Measurements from ENCODE around the gene CNOT6L. TPM values are rescaled to one million over a fixed set of nuclear protein-coding genes. Genes with fewer than 3 reads are reported as not detected.

The CNOT6L gene
- total and polyA plus RNA-seq, 2 of the 4 experiments (the other 2 are of a cell fraction), result 3.5 to 21.1 TPM

DNA sequence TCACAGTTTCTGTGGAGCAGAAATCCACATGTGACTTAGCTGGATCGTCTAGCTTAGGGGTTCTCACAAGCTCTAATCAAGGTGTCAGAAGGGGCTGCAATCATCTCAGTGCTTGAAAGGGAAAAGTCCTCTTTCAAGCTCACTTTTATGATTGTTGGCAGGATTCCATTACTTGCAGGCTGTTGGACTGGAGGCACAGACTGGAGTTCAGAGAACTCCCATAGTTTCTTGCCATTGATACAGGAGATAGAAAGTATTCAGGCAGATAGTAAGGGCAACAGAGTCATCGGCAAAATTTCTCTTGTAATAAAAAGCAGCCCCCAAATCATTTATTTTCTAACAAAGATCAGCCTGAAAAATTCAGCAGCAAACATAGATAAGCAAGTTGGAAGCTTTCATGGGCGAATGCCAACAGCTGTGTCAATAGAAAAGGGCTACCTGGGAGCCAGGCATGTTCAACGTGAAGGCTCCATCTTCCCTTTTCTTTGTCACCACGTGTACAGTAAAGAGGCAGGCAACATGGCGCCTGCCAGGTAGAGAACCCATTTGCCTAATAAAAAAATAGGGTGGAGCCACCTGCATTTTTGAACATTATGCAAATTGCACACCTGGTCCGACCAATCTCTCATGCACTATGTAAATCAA, 149.1 kb downstream of the CNOT6L start:
- no peak for ATAC-seq (ENCODE audit: low read depth)
- ChIA-PET CTCF (interaction anchor here (1.1 kb wide), 1 partner anchor 28 kb away, joined by 3 read pairs; no protein-coding TSS in a partner anchor), POLR2A (ENCODE audit: unreplicated experiment) (no interaction called here)
- no peak for DNase-seq
- H3K4me1 ChIP-seq (ENCODE audit: control insufficient read depth, insufficient read depth, low read length), result no peaks in the 10 kb centered on the region
- intact Hi-C loops (cut with micrococcal nuclease) (no loop called here), dilution Hi-C loops (cut with HindIII; ENCODE audit: low sequenced_read_pairs, unreplicated experiment) (no loop called here), in situ Hi-C loops (cut with MboI; ENCODE audit: low sequenced_read_pairs) (no loop called here)
- H3K36me3 ChIP-seq (ENCODE audit: control insufficient read depth, insufficient read depth, low read length), result no peaks in the 10 kb centered on the region
- H2AFZ ChIP-seq (replicated peaks; ENCODE audit: low read length, poor library complexity), result no peak overlapping the region
- H3K4me3 ChIP-seq (ENCODE audit: insufficient read depth, low read depth, low read length), result no peak overlapping the region
- H4K20me1 ChIP-seq (ENCODE audit: insufficient read depth, low read length), result no peaks in the 10 kb centered on the region
- 57% methylated on average over 1 of the region's 7 CpGs; no CpG with 5 or more reads in 1 of the 2 experiments for WGBS, 2 experiments (ENCODE audit: extremely low coverage in 2 of 2, insufficient read length in 1 of 2)
- no peak overlapping the region for H2BK20ac ChIP-seq (ENCODE audit: low read depth, low read length)
- H2AK5ac ChIP-seq (ENCODE audit: low read depth, low read length), result no peak overlapping the region
- H4K91ac ChIP-seq (ENCODE audit: insufficient read depth, low read depth, low read length), result no peak overlapping the region
- H4K8ac ChIP-seq (ENCODE audit: low read depth in 2 of 2, low read length in 2 of 2), result no peak overlapping the region
- H2AK9ac ChIP-seq (replicated peaks; ENCODE audit: low read depth, low read length, poor library complexity), result no peak overlapping the region
- no peak overlapping the region for H3K27ac ChIP-seq (ENCODE audit: insufficient read depth, low read length)
- H3K18ac ChIP-seq (ENCODE audit: low read depth, low read length), result no peak overlapping the region
- H3K14ac ChIP-seq (replicated peaks; ENCODE audit: low read depth, low read length), result no peak overlapping the region
- no peak overlapping the region for H3K23ac ChIP-seq (ENCODE audit: low read depth, low read length)
- H2BK15ac ChIP-seq (ENCODE audit: low read depth, low read length), result no peak overlapping the region
- no peak overlapping the region for H3K9ac ChIP-seq (ENCODE audit: low read depth, low read length)
- TF ChIP-seq, protein P1, sequence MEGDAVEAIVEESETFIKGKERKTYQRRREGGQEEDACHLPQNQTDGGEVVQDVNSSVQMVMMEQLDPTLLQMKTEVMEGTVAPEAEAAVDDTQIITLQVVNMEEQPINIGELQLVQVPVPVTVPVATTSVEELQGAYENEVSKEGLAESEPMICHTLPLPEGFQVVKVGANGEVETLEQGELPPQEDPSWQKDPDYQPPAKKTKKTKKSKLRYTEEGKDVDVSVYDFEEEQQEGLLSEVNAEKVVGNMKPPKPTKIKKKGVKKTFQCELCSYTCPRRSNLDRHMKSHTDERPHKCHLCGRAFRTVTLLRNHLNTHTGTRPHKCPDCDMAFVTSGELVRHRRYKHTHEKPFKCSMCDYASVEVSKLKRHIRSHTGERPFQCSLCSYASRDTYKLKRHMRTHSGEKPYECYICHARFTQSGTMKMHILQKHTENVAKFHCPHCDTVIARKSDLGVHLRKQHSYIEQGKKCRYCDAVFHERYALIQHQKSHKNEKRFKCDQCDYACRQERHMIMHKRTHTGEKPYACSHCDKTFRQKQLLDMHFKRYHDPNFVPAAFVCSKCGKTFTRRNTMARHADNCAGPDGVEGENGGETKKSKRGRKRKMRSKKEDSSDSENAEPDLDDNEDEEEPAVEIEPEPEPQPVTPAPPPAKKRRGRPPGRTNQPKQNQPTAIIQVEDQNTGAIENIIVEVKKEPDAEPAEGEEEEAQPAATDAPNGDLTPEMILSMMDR (conservative IDR thresholded peaks at IDR 0.05; ENCODE audit: low read depth, low read length), result no peak
- TF ChIP-seq CHD1 (IDR thresholded peaks at IDR 0.05; ENCODE audit: low read depth, low read length), result no peak
- TF ChIP-seq FOS (IDR thresholded peaks at IDR 0.05; ENCODE audit: low read depth, low read length), result no peak
- TF ChIP-seq POLR2A (IDR thresholded peaks at IDR 0.05; ENCODE audit: low read depth, low read length), result no peak
- TF ChIP-seq RAD21 (IDR thresholded peaks at IDR 0.05; ENCODE audit: low read length), result no peak
- no peak for TF ChIP-seq RCOR1 (IDR thresholded peaks at IDR 0.05; ENCODE audit: insufficient replicate concordance, low read length)
- no peak for TF ChIP-seq BHLHE40 (IDR thresholded peaks at IDR 0.05; ENCODE audit: low read depth, low read length)
- no peak for TF ChIP-seq SMC3 (IDR thresholded peaks at IDR 0.05; ENCODE audit: low read depth, low read length)
- TF ChIP-seq RFX5 (IDR thresholded peaks at IDR 0.05; ENCODE audit: low read depth, low read length), result no peak
- TF ChIP-seq, protein P2, sequence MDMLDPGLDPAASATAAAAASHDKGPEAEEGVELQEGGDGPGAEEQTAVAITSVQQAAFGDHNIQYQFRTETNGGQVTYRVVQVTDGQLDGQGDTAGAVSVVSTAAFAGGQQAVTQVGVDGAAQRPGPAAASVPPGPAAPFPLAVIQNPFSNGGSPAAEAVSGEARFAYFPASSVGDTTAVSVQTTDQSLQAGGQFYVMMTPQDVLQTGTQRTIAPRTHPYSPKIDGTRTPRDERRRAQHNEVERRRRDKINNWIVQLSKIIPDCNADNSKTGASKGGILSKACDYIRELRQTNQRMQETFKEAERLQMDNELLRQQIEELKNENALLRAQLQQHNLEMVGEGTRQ (IDR thresholded peaks at IDR 0.05; ENCODE audit: low read depth, low read length), result no peak
- TF ChIP-seq NFE2L2 (IDR thresholded peaks at IDR 0.05; ENCODE audit: low read depth, low read length), result no peak
- no peak for TF ChIP-seq MAZ (IDR thresholded peaks at IDR 0.05; ENCODE audit: borderline replicate concordance, low read depth, low read length)
- no peak for TF ChIP-seq MAFK (IDR thresholded peaks at IDR 0.05; ENCODE audit: low read depth, low read length)
- H2BK5ac ChIP-seq (ENCODE audit: low read depth, low read length, poor library complexity, severe bottlenecking), result no peak overlapping the region
- H4K5ac ChIP-seq (ENCODE audit: low read depth, low read length), result no peak overlapping the region
- no peak overlapping the region for H3K56ac ChIP-seq (ENCODE audit: extremely low read depth, insufficient read depth, low read length)
- H3K9me1 ChIP-seq (ENCODE audit: insufficient read depth, low read length), result no peaks in the 10 kb centered on the region
- no peak overlapping the region for H3K4ac ChIP-seq (ENCODE audit: low read depth, low read length)
- H3K27me3 ChIP-seq (ENCODE audit: control insufficient read depth, insufficient read depth, low read length), result no peaks in the 10 kb centered on the region; the same call in 1 of the 2 replicates
- no peak overlapping the region for H3K4me2 ChIP-seq (ENCODE audit: low read depth, low read length)
- no TSS peak for BruUV-seq (replicated peaks)
- no peak overlapping the region for H2BK120ac ChIP-seq (ENCODE audit: low read depth, low read length)
- no peaks in the 10 kb centered on the region for H3K79me1 ChIP-seq (ENCODE audit: low read depth in 1 of 2, low read length in 2 of 2)
- no peaks in the 10 kb centered on the region for H3K9me3 ChIP-seq (ENCODE audit: control insufficient read depth, insufficient read depth, low read length)
